Measurements from ENCODE around the gene CWC22.

DNA sequence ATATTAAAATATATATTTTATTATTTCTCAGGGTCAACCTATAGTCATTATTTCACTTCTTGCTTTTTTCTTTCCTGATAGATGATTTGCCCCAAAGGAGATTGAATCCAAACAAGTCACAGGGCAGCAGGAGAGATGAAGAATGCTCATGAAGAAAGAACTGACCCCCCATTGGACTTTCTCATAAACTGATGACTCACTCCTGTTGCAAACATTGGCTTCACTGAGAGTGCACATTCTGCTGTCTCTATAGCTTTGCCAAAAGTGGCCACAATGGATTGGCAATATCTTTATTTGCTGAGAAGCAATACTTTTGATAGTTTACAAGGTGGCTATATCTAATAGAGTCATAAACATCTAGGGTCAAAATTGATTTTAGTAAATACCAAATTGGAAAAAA lies 89.8 kb downstream of the CWC22 start:
- TF ChIP-seq CTCF (IDR thresholded peaks at IDR 0.05; ENCODE audit: low read length) (no peak), EZH2 (optimal IDR thresholded peaks at IDR 0.05; ENCODE audit: low read depth, low read length) (no peak)

All from MM.1S (cell line).